Mesothelial cell of epicardium (in vitro differentiated cells): Measurements from ENCODE around the gene ESYT2. TPM values are rescaled to one million over a fixed set of nuclear protein-coding genes. Genes with fewer than 3 reads are reported as not detected.
A peak's percentile ranks its signal among the peaks of the same experiment; 100 is the strongest.
"Not testable (repeated sequence)": the region's sequence is repeated elsewhere in the genome, so short reads cannot be mapped to it uniquely, and the experiment has no call there.

Experiments
- DNase-seq, 2 experiments: peaks; one replicate each; pipeline ENCODE4 v3.0.0; 2021; ENCODE audit warnings: low spot score in 2 of 2; ENCODE audit not compliant: unreplicated experiment in 2 of 2
- H3K27ac Mint-ChIP-seq: 2 replicates; pipeline ENCODE4 v1.8.0; 2021; ENCODE audit warnings: mixed read lengths
- H3K27me3 Mint-ChIP-seq: 2 replicates; pipeline ENCODE4 v1.8.0; 2021; ENCODE audit warnings: low read depth, mixed read lengths
- H3K36me3 Mint-ChIP-seq: 2 replicates; pipeline ENCODE4 v1.8.0; 2021; ENCODE audit warnings: mixed read lengths
- H3K4me1 Mint-ChIP-seq: 2 replicates; pipeline ENCODE4 v1.8.0; 2021; ENCODE audit warnings: mixed read lengths
- H3K4me3 Mint-ChIP-seq: 2 replicates; pipeline ENCODE4 v1.8.0; 2021; ENCODE audit warnings: mild to moderate bottlenecking, moderate library complexity, mixed read lengths
- H3K9me3 Mint-ChIP-seq: 2 replicates; pipeline ENCODE4 v1.8.0; 2021; ENCODE audit warnings: mixed read lengths
- total RNA-seq: library from RNA; stranded (reverse); gene quantifications from 3 replicates; pipeline ENCODE4 v1.2.1, GENCODE V29; 2021
- TF ChIP-seq, protein P1 (sequence below): fragments of 200-600 bp; sonication (generic); IDR thresholded peaks from one replicate; pipeline ENCODE4 v1.5.0; 2021; ENCODE audit warnings: antibody characterized with exemption; ENCODE audit not compliant: unreplicated experiment

Gene ESYT2
- total RNA-seq = 36.5 to 37.1 TPM (median 36.7 TPM) in 3 replicates

DNA sequence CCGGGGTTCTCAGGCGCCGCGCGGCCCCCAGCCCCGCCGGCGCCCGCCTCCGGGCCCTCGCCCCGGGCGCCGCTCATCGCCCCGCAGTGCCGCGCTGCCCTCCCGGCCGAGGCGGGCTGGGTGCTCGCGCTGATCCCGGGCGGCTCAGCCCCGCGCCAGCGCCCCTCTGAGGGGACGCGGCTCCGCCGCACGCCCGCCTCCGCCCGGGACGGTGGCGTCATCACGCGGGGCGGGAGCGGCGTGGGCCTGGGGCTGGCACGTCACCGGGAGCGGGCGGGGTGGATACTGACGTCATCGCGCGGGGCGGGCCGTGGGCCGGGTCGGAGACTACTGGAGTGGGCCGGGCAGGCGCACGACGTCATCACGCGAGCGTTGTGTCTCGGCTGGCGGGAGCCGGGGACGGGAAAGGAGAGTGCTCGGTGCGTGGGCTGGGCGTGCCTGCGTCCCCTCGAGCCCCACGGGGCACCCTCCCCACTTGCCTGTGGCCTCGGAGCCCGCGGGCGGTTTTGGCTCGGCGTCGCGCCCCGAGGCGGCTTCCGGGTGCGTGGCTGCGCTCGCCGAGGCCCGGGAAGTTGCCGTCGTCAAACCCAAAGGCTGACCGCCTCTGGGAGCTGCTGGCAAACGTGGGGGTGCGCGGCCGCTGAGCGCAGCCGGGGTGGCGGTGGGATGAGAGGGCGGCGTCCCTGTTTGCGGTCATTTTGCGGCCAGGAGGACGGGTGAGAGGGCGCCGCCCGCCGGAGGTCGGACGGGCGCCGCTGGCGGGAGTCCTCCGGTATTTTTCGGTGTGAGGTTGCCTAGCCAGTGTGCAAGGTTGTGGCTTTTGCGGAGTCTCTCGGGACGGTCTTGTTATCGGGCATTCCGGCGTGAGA, at the start of gene ESYT2:
Gene ESYT2, minus strand, starts transcription at position 168 of the 869 bp plus-strand sequence. Its CDS starts 91 bp downstream, at position 77.
- Mint-ChIP-seq H3K27me3 (no peaks in the 10 kb centered on the region), H3K4me3 (peak within 1 kb of the TSS; percentile 85), H3K9me3 (no peaks in the 10 kb centered on the region), H3K36me3 (no peaks in the 10 kb centered on the region), H3K4me1 (peaks cover 18% of the 10 kb centered on the region), H3K27ac (peak within 1 kb of the TSS; percentile 93)
- TF ChIP-seq, protein P1, sequence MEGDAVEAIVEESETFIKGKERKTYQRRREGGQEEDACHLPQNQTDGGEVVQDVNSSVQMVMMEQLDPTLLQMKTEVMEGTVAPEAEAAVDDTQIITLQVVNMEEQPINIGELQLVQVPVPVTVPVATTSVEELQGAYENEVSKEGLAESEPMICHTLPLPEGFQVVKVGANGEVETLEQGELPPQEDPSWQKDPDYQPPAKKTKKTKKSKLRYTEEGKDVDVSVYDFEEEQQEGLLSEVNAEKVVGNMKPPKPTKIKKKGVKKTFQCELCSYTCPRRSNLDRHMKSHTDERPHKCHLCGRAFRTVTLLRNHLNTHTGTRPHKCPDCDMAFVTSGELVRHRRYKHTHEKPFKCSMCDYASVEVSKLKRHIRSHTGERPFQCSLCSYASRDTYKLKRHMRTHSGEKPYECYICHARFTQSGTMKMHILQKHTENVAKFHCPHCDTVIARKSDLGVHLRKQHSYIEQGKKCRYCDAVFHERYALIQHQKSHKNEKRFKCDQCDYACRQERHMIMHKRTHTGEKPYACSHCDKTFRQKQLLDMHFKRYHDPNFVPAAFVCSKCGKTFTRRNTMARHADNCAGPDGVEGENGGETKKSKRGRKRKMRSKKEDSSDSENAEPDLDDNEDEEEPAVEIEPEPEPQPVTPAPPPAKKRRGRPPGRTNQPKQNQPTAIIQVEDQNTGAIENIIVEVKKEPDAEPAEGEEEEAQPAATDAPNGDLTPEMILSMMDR = no peak
- DNase-seq = peak; percentile 97 to 100

GRCh38 chr7:158878151-158879079, 49.1 kb upstream of the ESYT2 start:
- not testable (repeated sequence) for DNase-seq, H3K27ac Mint-ChIP-seq, H3K4me3 Mint-ChIP-seq, H3K9me3 Mint-ChIP-seq, H3K27me3 Mint-ChIP-seq, H3K4me1 Mint-ChIP-seq
- H3K36me3 Mint-ChIP-seq = peaks cover 48% of the 10 kb centered on the region

- H3K27ac Mint-ChIP-seq = no peak overlapping the region
- no peaks in the 10 kb centered on the region for H3K9me3 Mint-ChIP-seq
- TF ChIP-seq, protein P1 = no peak
- H3K4me1 Mint-ChIP-seq = no peaks in the 10 kb centered on the region
- no peaks in the 10 kb centered on the region for H3K27me3 Mint-ChIP-seq
- DNase-seq = no peak
- peaks cover 46% of the 10 kb centered on the region for H3K36me3 Mint-ChIP-seq
- no peak overlapping the region for H3K4me3 Mint-ChIP-seq
Measured at GRCh38 chr7:158876984-158877383, 47.7 kb upstream of the ESYT2 start.

DNA sequence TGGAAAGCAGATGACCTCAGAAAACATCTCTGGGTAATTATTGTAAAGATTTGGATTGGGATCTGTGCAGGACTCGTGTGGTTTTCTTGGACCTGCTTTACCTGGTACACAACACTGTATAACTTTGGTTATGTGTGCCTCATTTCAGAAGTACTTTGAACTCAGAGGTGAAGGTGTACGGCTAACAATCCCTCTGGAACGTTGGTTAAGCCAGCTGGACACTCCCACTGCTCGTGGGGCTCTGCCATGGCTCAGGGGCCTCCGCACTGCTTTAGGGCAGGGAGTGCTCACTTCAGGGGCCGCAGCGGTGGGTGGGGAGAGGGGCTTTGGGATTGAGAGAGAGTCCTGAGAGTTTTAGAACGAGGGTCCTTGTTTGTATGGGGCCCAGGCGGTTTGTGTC, 40.6 kb upstream of the ESYT2 start:
- no peak for DNase-seq
- H3K27ac Mint-ChIP-seq = no peak overlapping the region
- H3K4me3 Mint-ChIP-seq = no peak overlapping the region
- H3K27me3 Mint-ChIP-seq = no peaks in the 10 kb centered on the region
- peaks cover 21% of the 10 kb centered on the region for H3K36me3 Mint-ChIP-seq
- no peaks in the 10 kb centered on the region for H3K9me3 Mint-ChIP-seq
- TF ChIP-seq, protein P1 = no peak
- H3K4me1 Mint-ChIP-seq = peaks cover 11% of the 10 kb centered on the region

DNA sequence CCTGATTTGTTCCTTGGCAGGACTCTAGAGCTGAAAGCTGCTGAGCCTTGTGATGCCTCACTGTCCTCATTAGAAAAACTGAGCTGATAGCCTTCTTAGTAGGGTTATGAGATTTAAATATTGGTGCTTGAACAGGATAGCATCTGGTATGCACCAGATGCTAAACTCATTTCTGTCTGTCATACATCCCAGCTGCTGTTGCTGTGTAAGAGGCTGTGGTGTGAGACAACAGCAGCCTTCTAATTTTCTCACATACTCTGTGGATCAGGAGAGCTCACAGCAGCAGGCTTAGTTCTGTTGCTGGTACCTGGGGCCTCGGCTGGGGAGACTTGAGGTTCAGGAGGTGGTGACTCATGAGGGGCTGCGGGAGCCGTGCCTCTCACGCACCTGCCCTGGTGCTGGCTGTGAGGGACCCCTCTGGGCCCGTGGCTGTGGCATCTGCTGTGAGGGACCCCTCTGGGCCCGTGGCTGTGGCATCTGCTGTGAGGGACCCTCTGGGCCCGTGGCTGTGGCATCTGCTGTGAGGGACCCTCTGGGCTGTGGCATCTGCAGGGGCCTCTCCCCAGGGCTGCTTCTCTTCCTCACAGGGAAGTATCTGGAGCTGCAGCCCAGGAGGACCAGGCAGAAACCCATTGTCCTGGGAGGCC, 39.6 kb upstream of the ESYT2 start:
- Mint-ChIP-seq H3K36me3 (peaks cover 15% of the 10 kb centered on the region), H3K27me3 (no peaks in the 10 kb centered on the region)
- DNase-seq = no peak

More for the DNA sequence above, 39.6 kb upstream of the ESYT2 start:
- H3K9me3 Mint-ChIP-seq = no peaks in the 10 kb centered on the region
- TF ChIP-seq, protein P1 = no peak
- no peak overlapping the region for H3K4me3 Mint-ChIP-seq
- peaks cover 20% of the 10 kb centered on the region for H3K4me1 Mint-ChIP-seq
- H3K27ac Mint-ChIP-seq = no peak overlapping the region
